ENCODE results near the gene PIF1.

DNA sequence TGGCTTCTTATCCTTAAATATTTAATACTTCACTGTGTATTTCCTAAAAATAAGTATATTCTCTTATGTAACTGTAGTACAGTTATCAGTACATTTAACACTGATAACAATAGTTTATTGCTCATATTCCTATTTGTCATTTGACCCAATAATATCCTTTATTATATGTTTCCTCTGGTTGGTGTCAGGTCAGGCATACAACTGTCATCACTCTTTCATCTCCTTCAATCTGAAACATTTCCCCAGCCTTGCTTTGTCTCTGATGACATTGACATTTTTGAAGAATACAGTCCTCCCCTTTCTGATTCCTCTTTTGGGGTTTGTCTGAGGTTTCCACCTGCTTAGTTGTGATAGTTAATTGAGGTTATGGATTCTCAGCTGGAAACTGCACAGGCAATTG is 44.1 kb upstream of the PIF1 start:
- TF ChIP-seq POLR2A (IDR thresholded peaks at IDR 0.05), result no peak
- TF ChIP-seq, protein P1, sequence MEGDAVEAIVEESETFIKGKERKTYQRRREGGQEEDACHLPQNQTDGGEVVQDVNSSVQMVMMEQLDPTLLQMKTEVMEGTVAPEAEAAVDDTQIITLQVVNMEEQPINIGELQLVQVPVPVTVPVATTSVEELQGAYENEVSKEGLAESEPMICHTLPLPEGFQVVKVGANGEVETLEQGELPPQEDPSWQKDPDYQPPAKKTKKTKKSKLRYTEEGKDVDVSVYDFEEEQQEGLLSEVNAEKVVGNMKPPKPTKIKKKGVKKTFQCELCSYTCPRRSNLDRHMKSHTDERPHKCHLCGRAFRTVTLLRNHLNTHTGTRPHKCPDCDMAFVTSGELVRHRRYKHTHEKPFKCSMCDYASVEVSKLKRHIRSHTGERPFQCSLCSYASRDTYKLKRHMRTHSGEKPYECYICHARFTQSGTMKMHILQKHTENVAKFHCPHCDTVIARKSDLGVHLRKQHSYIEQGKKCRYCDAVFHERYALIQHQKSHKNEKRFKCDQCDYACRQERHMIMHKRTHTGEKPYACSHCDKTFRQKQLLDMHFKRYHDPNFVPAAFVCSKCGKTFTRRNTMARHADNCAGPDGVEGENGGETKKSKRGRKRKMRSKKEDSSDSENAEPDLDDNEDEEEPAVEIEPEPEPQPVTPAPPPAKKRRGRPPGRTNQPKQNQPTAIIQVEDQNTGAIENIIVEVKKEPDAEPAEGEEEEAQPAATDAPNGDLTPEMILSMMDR (IDR thresholded peaks at IDR 0.05), result no peak
- TF ChIP-seq EP300 (IDR thresholded peaks at IDR 0.05), result no peak

All from ovary (tissue), 3 donors.